Right forelimb (tissue), 1 donor: ENCODE data around the gene KIAA1755.
"Not testable (repeated sequence)": the region's sequence is repeated elsewhere in the genome, so short reads cannot be mapped to it uniquely, and the experiment has no call there.

Experiments
- DNase-seq: peaks from one replicate; pipeline ENCODE4 v3.0.0-alpha.2; 2018

Gene KIAA1755

GRCh38 chr20:38290829-38291814, 30.6 kb upstream of the KIAA1755 start:
- no peak for DNase-seq

GRCh38 chr20:38286586-38287531, 26.3 kb upstream of the KIAA1755 start:
- DNase-seq: no peak

DNA sequence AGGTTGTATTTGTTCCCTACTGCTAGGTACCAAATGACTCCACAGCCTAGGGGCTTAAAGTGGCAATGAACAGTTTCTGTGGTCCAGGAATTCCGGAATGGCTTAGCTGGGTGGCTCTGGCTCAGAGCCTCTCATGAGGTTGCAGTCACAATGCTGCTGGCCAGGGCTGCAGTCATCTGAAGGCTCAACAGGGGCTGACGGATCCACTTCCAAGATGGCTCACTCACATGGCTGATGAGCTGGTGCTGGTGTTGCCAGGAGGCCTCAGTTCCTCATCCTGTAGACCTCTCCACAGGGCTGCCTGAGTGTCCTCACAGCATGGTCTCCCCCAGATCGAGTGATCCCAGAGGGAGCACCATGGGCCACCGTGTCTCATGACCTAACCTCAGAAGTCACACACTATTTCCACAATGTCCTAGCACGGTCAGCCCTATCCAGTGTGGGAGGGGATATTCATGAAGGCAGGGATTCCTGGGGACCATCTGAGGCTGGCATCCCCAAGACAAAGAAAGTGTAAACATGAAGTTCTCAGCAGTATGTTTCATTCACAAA, 24.4 kb upstream of the KIAA1755 start:
- DNase-seq: no peak

DNA sequence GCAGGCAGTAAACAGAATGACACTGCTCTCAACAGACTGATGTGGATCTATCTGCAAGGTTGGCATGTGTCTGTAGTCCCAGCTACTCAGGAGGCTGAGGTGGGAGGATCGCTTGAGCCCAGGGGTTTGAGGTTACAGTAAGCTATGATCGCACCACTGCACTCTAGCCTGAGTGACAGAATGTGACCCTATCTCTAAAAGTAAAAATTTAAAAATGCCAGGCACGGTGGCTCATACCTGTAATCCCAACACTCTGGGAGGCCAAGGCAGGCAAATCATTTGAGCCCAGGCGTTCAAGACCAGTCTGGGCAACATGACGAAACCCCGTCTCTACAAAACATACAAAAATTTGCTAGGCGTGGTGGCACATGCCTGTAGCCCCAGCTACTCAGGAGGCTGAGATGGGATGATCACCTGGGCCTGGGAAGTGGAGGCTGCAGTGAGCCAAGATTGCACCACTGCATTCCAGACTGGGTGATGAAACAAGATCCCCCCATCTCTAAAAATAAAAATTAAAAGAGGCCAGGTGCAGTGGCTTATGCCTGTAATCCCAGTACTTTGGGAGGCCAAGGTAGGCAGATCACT, 23.6 kb upstream of the KIAA1755 start:
- not testable (repeated sequence) for DNase-seq

GRCh38 chr20:38283236-38283635, 22.7 kb upstream of the KIAA1755 start:
- no peak for DNase-seq

DNA sequence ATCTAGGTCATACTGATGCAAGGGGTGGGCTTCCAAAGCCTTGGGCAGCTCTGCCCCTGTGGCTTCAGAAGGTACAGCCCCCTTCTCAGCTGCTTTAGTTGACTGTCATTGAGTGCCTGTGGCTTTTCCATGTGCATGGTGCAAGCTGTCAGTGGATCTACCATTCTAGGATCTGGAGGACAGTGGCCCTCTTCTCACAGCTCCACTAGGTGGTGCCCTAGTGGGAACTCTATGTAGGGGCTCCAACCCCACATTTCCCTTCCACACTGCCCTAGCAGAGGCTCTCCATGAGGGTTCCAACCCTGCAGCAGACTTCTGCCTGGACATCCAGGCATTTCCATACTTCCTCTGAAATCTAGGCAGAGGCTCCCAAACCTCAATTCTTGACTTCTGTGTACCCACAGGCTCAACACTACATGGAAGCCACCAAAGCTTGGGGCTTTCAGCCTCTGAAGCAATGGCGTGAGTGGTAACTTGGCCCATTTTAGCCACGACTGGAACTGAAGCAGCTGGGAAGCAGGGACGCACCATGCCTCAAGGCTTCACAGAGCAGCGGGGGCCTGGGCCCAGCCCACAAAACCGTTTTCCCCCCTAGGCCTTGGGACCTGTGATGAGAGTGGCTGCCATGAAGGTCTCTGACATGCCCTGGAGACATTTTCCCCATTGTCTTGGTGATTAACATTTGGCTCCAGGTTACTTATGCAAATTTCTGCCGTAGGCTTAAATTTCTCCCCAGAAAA, 20.8 kb upstream of the KIAA1755 start:
- peak; percentile 23 for DNase-seq

- peak; percentile 20 for DNase-seq
Measured at GRCh38 chr20:38278763-38279162, 18.2 kb upstream of the KIAA1755 start.

DNA sequence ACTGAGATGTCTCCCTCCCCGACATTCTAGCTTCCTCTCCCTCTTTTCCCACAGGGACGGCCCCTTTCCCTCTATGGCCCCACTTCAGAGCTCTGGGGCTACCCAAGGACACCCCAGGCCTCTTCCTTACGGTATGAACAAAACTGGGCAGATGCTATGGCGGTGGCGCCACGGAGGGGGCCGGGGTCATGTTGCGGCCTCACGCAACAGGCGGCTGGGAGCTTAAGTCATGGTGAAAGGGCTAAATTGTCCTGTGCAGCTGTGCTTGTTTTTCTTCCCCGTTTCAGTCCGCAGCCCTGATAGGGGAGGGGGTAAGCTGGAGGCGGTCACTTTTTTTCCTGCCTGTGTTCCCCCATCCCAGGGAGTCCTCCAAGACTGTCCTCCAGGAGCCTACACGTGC, 17.6 kb upstream of the KIAA1755 start:
- DNase-seq: peak; percentile 62

DNA sequence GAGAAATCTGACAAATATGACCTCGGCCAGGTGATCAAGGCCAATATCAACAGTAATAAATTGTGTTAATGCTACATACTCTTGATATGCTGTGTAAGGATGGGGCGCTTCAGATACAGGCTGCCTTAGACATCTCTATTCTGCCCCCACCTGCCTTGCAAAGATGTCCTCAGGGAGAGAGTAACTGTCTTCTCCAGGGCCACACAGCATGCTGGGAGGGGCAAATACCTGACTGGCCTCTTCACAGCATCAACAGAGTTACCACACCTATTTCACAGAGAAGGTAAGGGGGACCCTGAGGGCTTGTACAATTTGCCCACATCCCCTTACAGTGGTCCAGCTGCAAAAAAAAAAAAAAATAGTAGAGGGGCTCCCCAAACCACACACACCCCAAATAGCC, 17.2 kb upstream of the KIAA1755 start:
- DNase-seq: peak; percentile 16

DNA sequence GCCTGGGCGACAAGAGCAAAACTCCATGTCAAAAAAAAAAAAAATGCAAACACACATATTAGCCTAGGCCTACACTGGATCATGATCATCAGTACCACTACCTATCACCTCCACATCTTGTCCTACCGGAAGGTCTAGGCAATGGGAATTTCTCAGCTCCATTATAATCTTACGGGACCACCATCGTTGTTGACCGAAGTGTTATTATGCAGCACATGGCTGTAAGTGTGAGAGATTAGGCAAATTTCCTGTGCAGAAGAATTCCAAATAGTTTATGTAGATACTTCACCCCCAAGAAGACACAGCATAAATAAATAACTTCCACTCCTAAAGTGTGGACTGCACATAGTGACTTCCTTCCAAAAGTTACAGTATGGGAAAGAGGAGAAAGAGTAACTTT, 16.8 kb upstream of the KIAA1755 start:
- peak; percentile 5 for DNase-seq

- peak; percentile 19 for DNase-seq
Measured at GRCh38 chr20:38275815-38276550, 15.4 kb upstream of the KIAA1755 start.

GRCh38 chr20:38272961-38273360, 12.4 kb upstream of the KIAA1755 start:
- DNase-seq: peak; percentile 30

GRCh38 chr20:38272398-38272797, 11.9 kb upstream of the KIAA1755 start:
- peak; percentile 9 for DNase-seq

- peak; percentile 27 for DNase-seq
Measured at GRCh38 chr20:38271608-38272120, 11.1 kb upstream of the KIAA1755 start.

DNA sequence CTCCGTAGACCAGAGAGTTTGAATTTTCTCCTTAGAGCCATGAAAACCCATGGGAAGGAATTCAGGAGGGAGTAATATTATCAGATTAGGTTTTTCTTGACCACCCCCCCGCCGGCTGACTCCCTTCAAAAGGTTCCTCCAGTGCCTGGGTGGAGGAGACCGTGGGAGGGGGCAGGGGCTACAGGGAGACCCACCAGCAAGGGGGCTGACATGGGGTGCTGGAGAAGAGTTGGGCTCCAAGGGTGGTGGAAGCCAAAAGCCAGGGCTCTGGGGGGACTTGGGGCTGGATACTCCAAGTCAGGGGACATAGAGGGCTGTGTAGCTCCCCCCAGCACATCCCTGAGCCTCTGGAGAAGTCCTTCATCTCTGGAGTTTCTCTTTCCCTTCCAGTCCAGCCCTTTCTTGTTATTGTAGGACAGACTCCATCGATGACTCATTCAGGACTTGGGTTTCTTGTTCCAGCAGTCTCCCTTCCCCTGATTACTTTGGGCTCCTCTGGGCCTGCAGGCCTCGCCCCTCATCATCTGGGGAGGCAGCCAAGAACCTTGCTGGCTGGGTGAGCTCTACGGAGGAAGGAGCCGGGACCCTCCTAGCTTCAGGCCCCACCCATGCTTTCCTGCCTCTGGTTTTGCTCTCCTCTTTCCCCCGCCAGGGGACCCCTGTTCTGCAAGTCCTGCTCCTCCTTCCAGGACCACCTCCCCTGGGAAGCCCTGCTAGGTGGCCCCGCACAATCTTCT, 10.5 kb upstream of the KIAA1755 start:
- DNase-seq: peak; percentile 81

GRCh38 chr20:38269715-38270114, 9.2 kb upstream of the KIAA1755 start:
- peak; percentile 7 for DNase-seq

- peak; percentile 13 for DNase-seq
Measured at GRCh38 chr20:38269040-38269439, 8.5 kb upstream of the KIAA1755 start.

DNA sequence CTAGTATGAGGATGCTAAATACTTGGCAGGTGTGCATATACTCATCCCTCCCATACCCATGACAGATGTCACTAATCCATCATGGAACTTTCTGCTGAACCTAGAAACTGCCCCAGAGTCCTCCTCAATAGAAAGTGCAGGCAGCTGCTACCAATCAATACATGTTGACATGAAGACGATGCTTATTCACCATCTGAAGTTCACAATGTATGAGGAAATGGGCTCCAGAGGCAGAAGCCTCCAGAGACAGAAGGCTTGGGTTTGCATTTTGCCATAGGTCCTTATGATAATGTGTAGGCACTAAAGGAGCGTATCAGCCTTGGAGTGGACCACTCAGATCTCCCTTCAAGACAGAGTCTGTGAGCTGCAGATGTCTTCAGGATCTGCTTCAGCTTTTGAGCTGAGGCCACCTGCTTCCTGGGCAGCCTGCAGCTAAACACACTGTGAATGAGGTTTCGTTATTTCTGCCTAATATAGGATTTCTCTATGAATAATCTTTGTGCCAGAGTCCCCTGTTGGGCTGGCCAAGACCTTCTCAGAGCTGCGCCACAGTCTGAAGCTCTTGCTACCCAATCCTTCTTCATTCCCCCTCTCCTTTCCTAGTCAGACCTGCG, 7.5 kb upstream of the KIAA1755 start:
- DNase-seq: peak; percentile 39

DNA sequence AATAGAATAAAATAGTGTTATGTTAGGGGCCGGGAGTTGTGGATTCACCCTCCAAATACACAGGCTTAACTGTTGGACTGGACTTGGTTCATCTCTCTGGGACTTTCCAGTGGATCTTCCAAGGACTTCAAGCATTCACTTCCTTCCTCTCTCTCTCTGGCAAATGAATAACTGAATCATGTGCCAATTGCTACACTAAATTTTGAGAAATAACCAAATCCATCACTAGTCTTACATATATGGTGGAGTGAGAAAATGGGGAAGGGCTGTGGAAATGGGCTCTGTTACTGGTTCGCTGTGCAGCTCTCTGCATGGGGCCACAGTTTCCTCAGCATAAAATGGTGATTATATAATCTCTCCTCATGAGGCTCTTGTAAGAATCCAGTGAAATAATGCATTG, 6.8 kb upstream of the KIAA1755 start:
- DNase-seq: peak; percentile 38

DNA sequence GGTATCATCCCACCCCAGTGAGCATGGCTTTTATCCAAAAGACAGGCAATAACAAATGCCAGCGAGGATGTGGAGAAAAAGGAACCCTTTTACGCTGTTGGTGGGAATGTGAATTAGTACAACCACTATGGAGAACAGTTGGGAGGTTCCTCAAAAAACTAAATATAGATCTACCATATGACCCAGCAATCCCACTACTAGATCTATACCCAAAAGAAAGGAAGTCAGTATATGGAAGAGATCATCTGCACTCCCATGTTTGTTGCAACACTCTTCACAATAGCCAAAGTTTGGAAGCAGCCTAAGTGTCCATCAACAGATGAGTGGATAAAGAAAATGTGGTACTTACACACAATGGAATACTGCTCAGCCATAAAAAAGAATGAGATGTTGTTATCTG, 5.9 kb upstream of the KIAA1755 start:
- no peak for DNase-seq
